ENCODE measurements around the gene GINS2.

Gene GINS2

GRCh38 chr16:85665373-85665740 is 23.4 kb downstream of the GINS2 start:
- no peak for DNase-seq (ENCODE audit: low read depth)
- TF ChIP-seq CTCF (conservative IDR thresholded peaks at IDR 0.05; ENCODE audit: low read depth, low read length), result no peak
- H3K4me3 ChIP-seq (ENCODE audit: low read depth, low read length), result no peak overlapping the region

- no peak for TF ChIP-seq CTCF (conservative IDR thresholded peaks at IDR 0.05; ENCODE audit: low read depth, low read length)
- no peak overlapping the region for H3K4me3 ChIP-seq (ENCODE audit: low read depth, low read length)
- DNase-seq (ENCODE audit: low read depth), result no peak
Observed at GRCh38 chr16:85664580-85665372, 24.0 kb downstream of the GINS2 start.

- H3K4me3 ChIP-seq (ENCODE audit: low read depth, low read length), result no peak overlapping the region
- no peak for DNase-seq (ENCODE audit: low read depth)
- TF ChIP-seq CTCF (conservative IDR thresholded peaks at IDR 0.05; ENCODE audit: low read depth, low read length), result no peak
Observed at GRCh38 chr16:85663891-85664321, 24.8 kb downstream of the GINS2 start.

GRCh38 chr16:85662976-85663830 is 25.6 kb downstream of the GINS2 start:
- TF ChIP-seq CTCF (conservative IDR thresholded peaks at IDR 0.05; ENCODE audit: low read depth, low read length), result no peak
- no peak overlapping the region for H3K4me3 ChIP-seq (ENCODE audit: low read depth, low read length)
- no peak for DNase-seq (ENCODE audit: low read depth)

- no peak for TF ChIP-seq CTCF (conservative IDR thresholded peaks at IDR 0.05; ENCODE audit: low read depth, low read length)
- H3K4me3 ChIP-seq (ENCODE audit: low read depth, low read length), result no peak overlapping the region
- no peak for DNase-seq (ENCODE audit: low read depth)
Observed at GRCh38 chr16:85662482-85662812, 26.3 kb downstream of the GINS2 start.

GRCh38 chr16:85661740-85662481 is 26.8 kb downstream of the GINS2 start:
- TF ChIP-seq CTCF (conservative IDR thresholded peaks at IDR 0.05; ENCODE audit: low read depth, low read length), result no peak
- H3K4me3 ChIP-seq (ENCODE audit: low read depth, low read length), result no peak overlapping the region
- no peak for DNase-seq (ENCODE audit: low read depth)
